Measurements from ENCODE around the gene MOV10L1.

DNA sequence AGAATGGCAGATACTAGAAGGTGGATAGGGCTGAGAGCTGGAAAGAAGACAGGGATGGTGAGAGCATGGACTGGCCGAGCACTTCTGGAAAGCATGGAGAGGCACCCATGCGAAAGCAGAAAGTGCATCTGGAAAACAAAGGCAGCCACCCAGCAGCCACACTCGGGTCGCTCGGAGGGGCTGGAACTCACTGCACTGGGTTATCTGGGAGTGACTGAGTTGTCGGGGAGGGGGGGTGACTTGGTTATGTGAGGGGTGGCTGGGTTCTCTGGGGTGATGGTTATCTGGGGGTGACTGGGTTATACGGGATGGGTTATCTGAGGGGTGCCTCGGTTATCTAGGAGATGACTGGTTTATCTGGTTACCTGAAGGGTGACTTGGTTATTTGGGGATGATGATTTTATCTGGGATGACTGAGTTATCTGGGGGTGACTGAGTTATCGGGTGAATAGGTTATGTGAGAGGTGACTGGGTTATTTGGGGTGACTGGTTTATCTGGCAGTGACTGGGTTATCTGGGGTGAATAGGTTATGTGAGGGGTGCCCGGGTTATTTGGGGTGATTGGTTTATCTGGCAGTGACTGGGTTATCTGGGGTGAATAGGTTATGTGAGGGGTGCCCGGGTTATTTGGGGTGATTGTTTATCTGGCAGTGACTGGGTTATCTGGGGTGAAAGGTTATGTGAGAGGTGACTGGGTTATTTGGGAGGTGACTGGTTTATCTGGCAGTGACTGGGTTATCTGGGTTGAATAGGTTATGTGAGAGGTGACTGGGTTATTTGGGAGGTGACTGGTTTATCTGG is 78.1 kb downstream of the MOV10L1 start:
- TF ChIP-seq EZH2phosphoT487 (IDR thresholded peaks at IDR 0.05; ENCODE audit: low read depth), result no peak
- TF ChIP-seq, protein P1, sequence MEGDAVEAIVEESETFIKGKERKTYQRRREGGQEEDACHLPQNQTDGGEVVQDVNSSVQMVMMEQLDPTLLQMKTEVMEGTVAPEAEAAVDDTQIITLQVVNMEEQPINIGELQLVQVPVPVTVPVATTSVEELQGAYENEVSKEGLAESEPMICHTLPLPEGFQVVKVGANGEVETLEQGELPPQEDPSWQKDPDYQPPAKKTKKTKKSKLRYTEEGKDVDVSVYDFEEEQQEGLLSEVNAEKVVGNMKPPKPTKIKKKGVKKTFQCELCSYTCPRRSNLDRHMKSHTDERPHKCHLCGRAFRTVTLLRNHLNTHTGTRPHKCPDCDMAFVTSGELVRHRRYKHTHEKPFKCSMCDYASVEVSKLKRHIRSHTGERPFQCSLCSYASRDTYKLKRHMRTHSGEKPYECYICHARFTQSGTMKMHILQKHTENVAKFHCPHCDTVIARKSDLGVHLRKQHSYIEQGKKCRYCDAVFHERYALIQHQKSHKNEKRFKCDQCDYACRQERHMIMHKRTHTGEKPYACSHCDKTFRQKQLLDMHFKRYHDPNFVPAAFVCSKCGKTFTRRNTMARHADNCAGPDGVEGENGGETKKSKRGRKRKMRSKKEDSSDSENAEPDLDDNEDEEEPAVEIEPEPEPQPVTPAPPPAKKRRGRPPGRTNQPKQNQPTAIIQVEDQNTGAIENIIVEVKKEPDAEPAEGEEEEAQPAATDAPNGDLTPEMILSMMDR (IDR thresholded peaks at IDR 0.05; ENCODE audit: low read depth, low read length), result no peak
